22Rv1 (cell line): ENCODE data around the gene ATP12A.
A peak's percentile ranks its signal among the peaks of the same experiment; 100 is the strongest.

Experiments
- H3K27ac ChIP-seq: fragments of 450-650 bp; 2 replicates; pipeline ENCODE4 v1.5.1; 2017
- CTCF ChIP-seq: fragments of 450-650 bp; IDR thresholded peaks from 2 replicates; pipeline ENCODE4 v1.5.1; 2017; ENCODE audit warnings: mild to moderate bottlenecking
- ZFX ChIP-seq: fragments of 450-650 bp; IDR thresholded peaks from 2 replicates; pipeline ENCODE4 v1.6.1; 2017; ENCODE audit warnings: antibody characterized with exemption, borderline replicate concordance

ATP12A gene

DNA sequence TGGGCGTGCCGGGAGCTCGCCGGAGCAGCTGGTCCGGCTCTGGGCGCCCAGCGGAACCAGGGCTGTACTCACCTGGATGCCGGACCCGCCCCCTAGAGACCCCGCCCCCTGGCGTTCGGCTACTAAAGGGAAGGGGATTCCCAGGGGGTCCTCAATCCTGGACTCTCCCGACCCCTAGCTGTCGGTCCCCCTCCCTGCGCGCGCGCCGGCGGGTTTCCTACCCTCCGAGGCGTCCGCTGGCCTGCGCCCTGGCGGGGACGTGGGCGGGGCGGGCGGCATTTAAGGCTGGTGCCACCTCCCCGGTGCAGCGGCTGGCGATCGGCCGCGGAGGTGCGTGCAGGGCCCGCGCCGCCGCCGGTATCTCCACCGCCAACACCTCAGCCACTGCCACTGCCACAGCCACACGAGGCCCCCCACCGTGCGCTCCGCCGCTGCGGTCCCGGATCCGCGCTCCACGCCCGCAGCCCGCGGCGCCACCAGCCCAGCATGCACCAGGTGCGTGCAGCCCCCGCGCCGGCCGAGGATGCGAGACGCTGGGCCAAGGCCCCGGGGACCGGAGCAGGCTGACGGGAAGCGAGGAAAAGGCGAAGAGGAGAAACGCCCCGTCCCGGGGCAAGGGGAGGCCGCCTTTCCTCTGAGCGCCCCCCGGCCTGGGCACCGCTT, at the start of gene ATP12A:
Gene ATP12A (plus strand): TSS at position 151 of the 663 bp plus-strand sequence. CDS start 336 bp downstream, at position 487.
- no peak within 1 kb of the TSS for H3K27ac ChIP-seq
- TF ChIP-seq ZFX (no peak), CTCF (peak; percentile 19; the same call in 1 of the 2 replicates)

DNA sequence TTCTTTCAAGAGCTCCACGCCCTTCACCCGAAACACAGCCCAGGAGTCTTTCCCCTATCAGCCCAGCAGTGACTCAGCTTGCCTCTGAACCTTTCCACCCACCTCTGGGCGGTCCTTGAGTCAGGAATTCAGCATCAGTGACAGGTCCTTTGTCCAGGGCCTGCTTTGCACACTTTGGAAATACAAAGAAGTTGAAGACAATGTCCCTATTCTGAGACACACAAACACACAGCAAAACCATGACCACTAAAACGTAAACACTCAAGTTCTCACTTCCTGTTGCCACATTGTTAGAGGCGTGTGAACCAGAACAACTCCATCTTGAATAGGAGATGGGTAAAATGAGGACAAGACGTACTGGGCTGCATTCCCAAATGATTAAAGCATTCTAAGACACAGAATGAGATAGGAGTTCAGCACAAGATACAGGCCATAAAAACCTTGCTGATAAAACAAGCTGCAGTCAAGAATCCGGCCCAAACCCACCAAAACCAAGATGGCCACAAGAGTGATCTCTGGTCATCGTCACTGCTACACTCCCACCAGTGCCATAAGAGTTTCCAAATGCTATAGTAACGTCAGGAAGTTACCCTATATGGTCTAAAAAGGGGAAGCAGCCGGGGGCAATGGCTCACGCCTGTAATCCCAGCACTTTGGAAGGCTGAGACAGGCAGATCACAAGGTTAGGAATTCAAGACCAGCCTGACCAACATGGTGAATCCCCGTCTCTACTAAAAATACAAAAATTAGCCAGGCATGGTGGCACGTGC, 49.2 kb upstream of the ATP12A start:
- TF ChIP-seq CTCF: no peak
- no peak for TF ChIP-seq ZFX
- H3K27ac ChIP-seq: no peak overlapping the region

- TF ChIP-seq ZFX: no peak
- TF ChIP-seq CTCF: no peak
- H3K27ac ChIP-seq: no peak overlapping the region
These were observed 48.3 kb upstream of the ATP12A start for GRCh38 chr13:24631922-24632321.

- no peak overlapping the region for H3K27ac ChIP-seq
- TF ChIP-seq CTCF: no peak
- TF ChIP-seq ZFX: no peak
These were observed 47.7 kb upstream of the ATP12A start for GRCh38 chr13:24632382-24633121.

DNA sequence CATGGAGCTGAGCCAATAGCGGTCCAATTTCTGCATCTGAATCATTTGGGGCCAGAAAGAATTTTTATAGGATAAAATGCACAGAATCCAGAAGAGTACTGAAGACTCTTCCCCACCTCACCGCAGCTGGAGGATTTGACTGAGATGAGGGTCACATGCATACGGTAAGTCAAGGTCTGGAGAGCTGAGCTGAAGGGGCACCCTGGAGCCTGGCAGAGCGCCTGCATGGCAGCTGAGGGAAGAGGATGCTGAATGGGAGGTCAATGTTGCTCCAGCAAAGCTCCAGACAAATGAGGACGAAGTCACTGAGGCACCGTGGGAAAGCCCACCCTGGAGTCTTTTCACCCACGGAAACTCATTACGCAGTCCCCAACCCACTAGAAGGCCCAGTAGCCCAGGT, 43.4 kb upstream of the ATP12A start:
- H3K27ac ChIP-seq: no peak overlapping the region
- TF ChIP-seq CTCF (no peak), ZFX (no peak)

GRCh38 chr13:24638096-24638495, 42.1 kb upstream of the ATP12A start:
- TF ChIP-seq ZFX: no peak
- TF ChIP-seq CTCF: no peak
- H3K27ac ChIP-seq: no peak overlapping the region
